AG04449 (cell line): Measurements from ENCODE around the gene ZBTB7C.

Experiments
- CTCF ChIA-PET: fragments of 350-600 bp; formaldehyde crosslinking; extraction: SDS; loops from one replicate; lab custom pipeline; 2021; ENCODE audit warnings: antibody characterized with exemption; lab: Yijun Ruan, JAX
- POLR2A ChIA-PET: fragments of 400-600, 350-600 bp; formaldehyde crosslinking; extraction: SDS; loops from one replicate; lab custom pipeline; 2020; ENCODE audit warnings: antibody characterized with exemption, inconsistent platforms; lab: Yijun Ruan, JAX
- DNase-seq: peaks from one replicate; pipeline ENCODE4 v3.0.0-alpha.2; 2010; ENCODE audit warnings: low read depth, low spot score
- H3K4me3 ChIP-seq: 2 replicates; pipeline ENCODE4 v1.5.1; 2011; ENCODE audit warnings: low read depth, mild to moderate bottlenecking, control low read depth, low read length
- CTCF ChIP-seq: IDR thresholded peaks from one replicate; pipeline ENCODE4 v1.5.1; 2011; ENCODE audit warnings: mild to moderate bottlenecking, moderate library complexity, low read length, control low read depth, inconsistent platforms; ENCODE audit not compliant: insufficient read depth; ENCODE audit errors: missing control alignments

Gene ZBTB7C

GRCh38 chr18:48404716-48405507 is 4.3 kb downstream of the ZBTB7C start:
- no peak for DNase-seq
- TF ChIP-seq CTCF, result no peak
- no peak overlapping the region for H3K4me3 ChIP-seq
- ChIA-PET POLR2A (interaction anchor here (0.6 kb wide), 1 partner anchor 497 kb away, joined by 3 read pairs; no protein-coding TSS in a partner anchor), CTCF (no interaction called here)

DNA sequence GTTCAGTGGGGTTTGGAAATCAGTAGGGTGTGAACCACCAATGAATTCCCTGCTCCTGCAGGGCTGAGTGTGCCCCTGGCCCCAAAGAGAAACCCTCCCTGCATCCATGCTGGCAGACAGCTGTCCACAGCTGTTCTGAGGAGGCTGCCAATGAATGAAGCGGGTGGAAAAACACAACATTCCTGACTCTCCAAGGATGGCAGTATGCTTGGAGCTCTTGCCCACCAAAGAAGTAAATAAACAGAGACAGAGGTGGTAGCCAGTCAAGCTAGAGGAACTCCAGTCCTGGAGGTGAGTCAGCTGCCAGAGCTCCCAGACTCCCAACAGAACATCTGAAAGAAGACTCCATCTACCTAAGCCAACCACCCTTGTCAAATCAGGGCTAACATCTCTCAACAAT is 6.2 kb downstream of the ZBTB7C start:
- CTCF ChIA-PET, result no interaction called here
- no peak for TF ChIP-seq CTCF
- no peak for DNase-seq
- POLR2A ChIA-PET, result no interaction called here
- no peak overlapping the region for H3K4me3 ChIP-seq

GRCh38 chr18:48399303-48400075 is 9.7 kb downstream of the ZBTB7C start:
- CTCF ChIA-PET, result interaction anchor here (1.1 kb wide), 1 partner anchor 47 kb away, joined by 3 read pairs; no protein-coding TSS in a partner anchor
- TF ChIP-seq CTCF, result no peak
- POLR2A ChIA-PET, result no interaction called here
- no peak overlapping the region for H3K4me3 ChIP-seq
- no peak for DNase-seq

GRCh38 chr18:48398074-48398473 is 11.1 kb downstream of the ZBTB7C start:
- no peak overlapping the region for H3K4me3 ChIP-seq
- CTCF ChIA-PET, result no interaction called here
- TF ChIP-seq CTCF, result no peak
- POLR2A ChIA-PET, result no interaction called here
- DNase-seq, result no peak

GRCh38 chr18:48397021-48397420 is 12.2 kb downstream of the ZBTB7C start:
- CTCF ChIA-PET, result no interaction called here
- POLR2A ChIA-PET, result no interaction called here
- DNase-seq, result no peak

More at GRCh38 chr18:48397021-48397420, 12.2 kb downstream of the ZBTB7C start:
- no peak for TF ChIP-seq CTCF
- H3K4me3 ChIP-seq, result no peak overlapping the region
